Glutamatergic neuron (in vitro differentiated cells): ENCODE data around the gene NOTUM. TPM values are rescaled to one million over a fixed set of nuclear protein-coding genes. Genes with fewer than 3 reads are reported as not detected.

ENCODE experiments used
- DNase-seq: peaks from one replicate; pipeline ENCODE4 v3.0.0; 2022
- H3K27ac Mint-ChIP-seq: one replicate; pipeline ENCODE4 v1.8.0; 2020; ENCODE audit warnings: mild to moderate bottlenecking, mixed read lengths, inconsistent platforms; ENCODE audit not compliant: unreplicated experiment
- H3K27me3 Mint-ChIP-seq: one replicate; pipeline ENCODE4 v1.8.0; 2020; ENCODE audit warnings: mild to moderate bottlenecking, moderate library complexity, mixed read lengths, inconsistent platforms; ENCODE audit not compliant: unreplicated experiment
- H3K36me3 Mint-ChIP-seq: one replicate; pipeline ENCODE4 v1.8.0; 2020; ENCODE audit warnings: mild to moderate bottlenecking, mixed read lengths, inconsistent platforms; ENCODE audit not compliant: unreplicated experiment
- H3K4me1 Mint-ChIP-seq: one replicate; pipeline ENCODE4 v1.8.0; 2020; ENCODE audit warnings: mild to moderate bottlenecking, low read depth, mixed read lengths, inconsistent platforms; ENCODE audit not compliant: unreplicated experiment
- H3K4me3 Mint-ChIP-seq: one replicate; pipeline ENCODE4 v1.8.0; 2020; ENCODE audit warnings: mild to moderate bottlenecking, mixed read lengths, inconsistent platforms; ENCODE audit not compliant: unreplicated experiment
- H3K9me3 Mint-ChIP-seq: one replicate; pipeline ENCODE4 v1.8.0; 2020; ENCODE audit warnings: mild to moderate bottlenecking, moderate library complexity, mixed read lengths, inconsistent platforms; ENCODE audit not compliant: unreplicated experiment
- total RNA-seq: library from RNA; stranded (reverse); fragmentation: NEBNext Ultra II Directional; extraction: Animal tissue kit (Norgen Biotek cat#: 25700); gene quantifications from one replicate; pipeline ENCODE4 v1.2.1, GENCODE V29; 2021; ENCODE audit not compliant: unreplicated experiment
- TF ChIP-seq, protein P1 (sequence below): fragments of 200-600 bp; sonication (generic); IDR thresholded peaks from one replicate; pipeline ENCODE4 v1.5.0; 2021; ENCODE audit not compliant: partially characterized antibody, unreplicated experiment

NOTUM gene
- total RNA-seq, 1 donor from 2014 or later, result 39.8 TPM

DNA sequence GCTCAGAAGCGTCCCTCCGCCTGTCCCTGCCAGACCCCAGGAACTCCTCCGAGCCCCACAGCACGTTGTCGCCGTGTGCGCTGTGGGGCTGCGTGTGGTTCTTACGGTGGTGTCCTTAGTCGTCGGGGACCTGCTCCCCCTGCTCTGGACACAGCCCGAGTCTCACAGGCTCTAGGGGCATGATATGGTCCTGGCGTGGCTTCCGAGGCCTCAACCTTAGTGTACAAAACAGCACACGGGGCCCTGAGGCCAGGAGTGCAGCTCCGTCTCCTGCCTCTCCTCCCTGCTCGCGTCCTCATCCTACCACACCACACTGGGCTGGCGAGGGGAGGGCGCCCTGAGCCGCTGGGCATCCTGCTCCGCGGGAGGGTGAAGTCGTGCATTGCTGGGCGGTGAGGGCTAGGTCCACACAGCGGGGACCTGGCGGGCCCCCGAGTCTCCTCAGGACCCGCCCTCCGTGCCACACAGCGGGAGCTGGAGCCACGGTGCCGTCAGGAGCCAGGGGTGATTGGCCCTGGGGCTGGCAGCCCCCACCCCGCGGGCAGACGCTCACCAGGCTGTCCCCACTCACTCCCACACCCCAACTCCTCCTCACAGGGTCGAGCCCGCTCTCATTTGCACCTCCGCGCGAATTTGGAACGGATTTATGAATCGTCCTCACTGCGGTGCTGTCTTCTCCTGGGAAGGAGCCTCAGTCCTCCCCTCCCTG is 32.3 kb downstream of the NOTUM start:
- H3K4me3 Mint-ChIP-seq, result peak overlapping the region; percentile 21
- H3K4me1 Mint-ChIP-seq, result peaks cover 22% of the 10 kb centered on the region
- H3K9me3 Mint-ChIP-seq, result peaks cover 8% of the 10 kb centered on the region
- TF ChIP-seq, protein P1, sequence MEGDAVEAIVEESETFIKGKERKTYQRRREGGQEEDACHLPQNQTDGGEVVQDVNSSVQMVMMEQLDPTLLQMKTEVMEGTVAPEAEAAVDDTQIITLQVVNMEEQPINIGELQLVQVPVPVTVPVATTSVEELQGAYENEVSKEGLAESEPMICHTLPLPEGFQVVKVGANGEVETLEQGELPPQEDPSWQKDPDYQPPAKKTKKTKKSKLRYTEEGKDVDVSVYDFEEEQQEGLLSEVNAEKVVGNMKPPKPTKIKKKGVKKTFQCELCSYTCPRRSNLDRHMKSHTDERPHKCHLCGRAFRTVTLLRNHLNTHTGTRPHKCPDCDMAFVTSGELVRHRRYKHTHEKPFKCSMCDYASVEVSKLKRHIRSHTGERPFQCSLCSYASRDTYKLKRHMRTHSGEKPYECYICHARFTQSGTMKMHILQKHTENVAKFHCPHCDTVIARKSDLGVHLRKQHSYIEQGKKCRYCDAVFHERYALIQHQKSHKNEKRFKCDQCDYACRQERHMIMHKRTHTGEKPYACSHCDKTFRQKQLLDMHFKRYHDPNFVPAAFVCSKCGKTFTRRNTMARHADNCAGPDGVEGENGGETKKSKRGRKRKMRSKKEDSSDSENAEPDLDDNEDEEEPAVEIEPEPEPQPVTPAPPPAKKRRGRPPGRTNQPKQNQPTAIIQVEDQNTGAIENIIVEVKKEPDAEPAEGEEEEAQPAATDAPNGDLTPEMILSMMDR, result no peak
- no peak overlapping the region for H3K27ac Mint-ChIP-seq
- peaks cover 11% of the 10 kb centered on the region for H3K27me3 Mint-ChIP-seq
- H3K36me3 Mint-ChIP-seq, result no peaks in the 10 kb centered on the region
- DNase-seq, result no peak

DNA sequence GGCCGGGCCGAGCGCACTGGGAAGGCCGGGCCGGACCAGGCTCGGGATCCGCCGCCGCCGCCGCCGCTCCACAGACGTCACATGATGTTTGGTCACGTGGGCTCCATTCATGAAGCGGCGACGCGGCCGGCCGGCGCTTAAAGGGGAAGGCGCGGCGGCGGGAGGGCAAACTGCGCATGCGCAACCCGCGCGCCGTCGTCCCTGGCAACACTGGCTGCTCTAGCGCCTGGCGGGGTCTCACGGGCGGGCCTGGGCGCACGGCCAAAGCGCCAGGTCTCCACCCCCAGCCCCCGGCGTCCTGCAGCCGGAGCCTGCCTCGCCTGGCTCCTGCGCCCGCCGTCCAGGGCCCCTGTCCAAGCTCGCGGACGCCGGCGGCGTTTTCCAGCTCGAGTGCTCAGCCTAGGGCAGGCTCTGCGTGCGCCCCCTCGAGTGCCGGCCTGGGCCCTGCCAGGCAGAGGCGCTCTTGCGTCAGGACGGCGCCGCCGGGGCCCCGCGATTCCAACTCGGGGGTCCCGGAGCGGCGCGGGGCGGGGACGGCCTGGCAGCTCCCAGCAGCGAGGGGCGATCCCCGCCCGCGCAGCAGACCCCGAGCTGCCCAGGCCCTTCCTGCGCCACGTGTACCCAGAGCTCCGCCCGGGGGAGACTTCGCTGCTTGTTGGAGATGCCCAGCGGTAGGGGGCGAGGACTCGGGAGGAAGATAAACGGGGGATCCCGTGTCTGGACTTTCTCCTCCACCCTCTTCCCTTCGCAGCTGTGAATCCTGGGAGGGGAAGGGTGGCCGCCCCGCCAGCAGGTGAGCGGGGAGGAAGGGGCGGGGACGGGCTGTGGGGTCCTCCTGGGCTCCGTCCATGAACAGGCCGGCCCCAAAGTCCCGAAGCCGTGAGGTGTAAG is 33.1 kb downstream of the NOTUM start, which contains the start of gene MAFG:
Gene MAFG (minus strand): TSS at position 83 of the 891 bp plus-strand sequence. CDS start 4,550 bp downstream, outside the sequence.
- Mint-ChIP-seq H3K27ac (peak within 1 kb of the TSS; percentile 72), H3K27me3 (peaks cover 6% of the 10 kb centered on the region), H3K36me3 (no peaks in the 10 kb centered on the region), H3K4me3 (peak within 1 kb of the TSS; percentile 90), H3K9me3 (peaks cover 8% of the 10 kb centered on the region), H3K4me1 (peaks cover 26% of the 10 kb centered on the region)
- TF ChIP-seq, protein P1, result peak; percentile 20
- peak; percentile 91 for DNase-seq

DNA sequence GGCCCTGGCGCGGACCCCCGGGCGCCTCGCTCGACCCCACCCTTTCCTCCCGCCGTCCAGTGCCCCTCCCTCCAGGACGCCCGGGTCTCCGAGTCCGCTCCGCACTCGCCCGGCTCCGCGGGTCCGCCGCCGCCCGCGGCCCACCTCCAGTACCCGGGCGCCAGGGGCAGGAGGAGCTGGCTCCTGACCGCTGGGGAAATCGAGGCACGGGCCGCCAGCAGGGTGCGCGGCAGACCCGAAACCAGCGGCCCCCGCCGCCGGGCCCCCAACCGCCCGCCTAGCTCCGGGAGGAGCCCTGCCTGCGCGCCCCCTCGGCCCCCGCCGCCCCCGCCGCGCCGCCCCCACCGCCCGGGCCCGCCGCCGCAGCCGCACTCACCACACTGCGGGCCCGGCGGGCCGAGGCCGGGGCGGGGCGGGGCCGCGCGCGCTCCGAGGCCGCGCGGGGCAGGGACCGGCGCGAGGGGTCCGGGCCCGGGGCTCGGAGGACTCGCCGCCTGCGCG is 33.8 kb downstream of the NOTUM start:
- TF ChIP-seq, protein P1, result no peak
- peaks cover 8% of the 10 kb centered on the region for H3K9me3 Mint-ChIP-seq
- peaks cover 5% of the 10 kb centered on the region for H3K27me3 Mint-ChIP-seq
- H3K4me1 Mint-ChIP-seq, result peaks cover 29% of the 10 kb centered on the region
- H3K36me3 Mint-ChIP-seq, result no peaks in the 10 kb centered on the region
- peak overlapping the region; percentile 52 for H3K4me3 Mint-ChIP-seq
- no peak for DNase-seq
- H3K27ac Mint-ChIP-seq, result no peak overlapping the region

DNA sequence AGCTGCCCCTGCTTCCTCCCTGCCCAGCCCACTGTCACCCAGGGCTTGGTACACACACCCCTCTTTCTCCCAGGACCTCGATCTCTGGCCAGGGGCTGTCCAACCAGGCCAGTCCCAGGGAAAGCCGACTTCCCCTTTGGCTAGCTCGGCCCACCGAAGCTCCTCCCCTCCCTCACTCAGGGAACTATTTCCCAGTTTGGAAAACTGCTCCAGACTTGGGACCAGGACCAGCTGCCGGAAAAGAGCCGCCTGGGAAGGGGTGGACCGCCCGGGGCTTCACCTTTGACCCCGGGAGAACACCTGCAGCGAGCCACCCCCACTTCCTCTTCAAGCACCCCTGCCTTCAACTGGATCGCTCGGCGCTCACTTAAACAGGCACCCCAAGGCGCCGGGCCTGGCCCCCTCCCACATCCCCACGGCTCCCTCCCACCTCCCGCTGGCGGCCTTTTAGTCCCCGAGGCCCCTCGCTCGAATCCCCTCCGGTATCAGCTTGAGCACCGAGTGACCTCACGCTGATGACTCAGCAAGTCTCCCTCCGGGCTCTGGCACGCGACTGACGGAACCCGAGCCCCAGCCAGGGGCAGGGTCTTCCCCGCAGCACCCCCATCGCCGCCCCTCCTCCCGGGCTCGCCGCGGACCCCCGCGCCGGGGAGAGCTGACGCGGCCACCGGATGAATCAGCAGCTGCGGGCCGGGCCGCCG is 34.4 kb downstream of the NOTUM start:
- no peaks in the 10 kb centered on the region for H3K36me3 Mint-ChIP-seq
- H3K4me3 Mint-ChIP-seq, result peak overlapping the region; percentile 90
- DNase-seq, result peak; percentile 67
- peak overlapping the region; percentile 72 for H3K27ac Mint-ChIP-seq
- peaks cover 8% of the 10 kb centered on the region for H3K9me3 Mint-ChIP-seq
- TF ChIP-seq, protein P1, result no peak
- peaks cover 29% of the 10 kb centered on the region for H3K4me1 Mint-ChIP-seq
- peaks cover 5% of the 10 kb centered on the region for H3K27me3 Mint-ChIP-seq
